Measurements from ENCODE around the gene CEP78.

DNA sequence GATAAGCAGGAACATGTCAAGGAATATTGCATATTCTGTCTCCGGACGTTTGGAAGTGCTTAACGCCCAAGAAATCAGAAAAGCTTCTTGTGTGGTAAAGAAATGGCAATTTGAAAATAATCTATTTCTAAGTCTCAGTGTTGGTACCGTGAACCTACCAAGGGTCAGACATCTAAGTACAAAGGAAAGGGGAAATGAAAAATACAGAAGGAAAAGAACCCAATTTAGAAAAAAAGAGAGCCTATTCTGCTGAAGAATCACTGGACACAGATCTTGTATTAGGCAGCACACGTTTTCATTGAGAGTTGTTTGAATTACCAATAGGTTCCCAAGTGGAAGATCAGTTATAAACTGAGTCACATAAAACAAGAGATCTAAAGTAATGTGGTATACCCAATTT lies 46.9 kb upstream of the CEP78 start:
- TF ChIP-seq, protein P1, sequence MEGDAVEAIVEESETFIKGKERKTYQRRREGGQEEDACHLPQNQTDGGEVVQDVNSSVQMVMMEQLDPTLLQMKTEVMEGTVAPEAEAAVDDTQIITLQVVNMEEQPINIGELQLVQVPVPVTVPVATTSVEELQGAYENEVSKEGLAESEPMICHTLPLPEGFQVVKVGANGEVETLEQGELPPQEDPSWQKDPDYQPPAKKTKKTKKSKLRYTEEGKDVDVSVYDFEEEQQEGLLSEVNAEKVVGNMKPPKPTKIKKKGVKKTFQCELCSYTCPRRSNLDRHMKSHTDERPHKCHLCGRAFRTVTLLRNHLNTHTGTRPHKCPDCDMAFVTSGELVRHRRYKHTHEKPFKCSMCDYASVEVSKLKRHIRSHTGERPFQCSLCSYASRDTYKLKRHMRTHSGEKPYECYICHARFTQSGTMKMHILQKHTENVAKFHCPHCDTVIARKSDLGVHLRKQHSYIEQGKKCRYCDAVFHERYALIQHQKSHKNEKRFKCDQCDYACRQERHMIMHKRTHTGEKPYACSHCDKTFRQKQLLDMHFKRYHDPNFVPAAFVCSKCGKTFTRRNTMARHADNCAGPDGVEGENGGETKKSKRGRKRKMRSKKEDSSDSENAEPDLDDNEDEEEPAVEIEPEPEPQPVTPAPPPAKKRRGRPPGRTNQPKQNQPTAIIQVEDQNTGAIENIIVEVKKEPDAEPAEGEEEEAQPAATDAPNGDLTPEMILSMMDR (conservative IDR thresholded peaks at IDR 0.05), result no peak
- no peak for TF ChIP-seq ZFX (IDR thresholded peaks at IDR 0.05)

All from C4-2B (cell line).